DOHH2 (cell line): ENCODE data around the gene SPRR2F.
"Not testable (repeated sequence)": the region's sequence is repeated elsewhere in the genome, so short reads cannot be mapped to it uniquely, and the experiment has no call there.

Source experiments
- EZH2phosphoT487 ChIP-seq: fragments of 200-600 bp; sonication (generic); IDR thresholded peaks from 2 replicates; pipeline ENCODE4 v1.6.1; 2017; ENCODE audit warnings: borderline replicate concordance, mild to moderate bottlenecking, antibody characterized with exemption, low read length, moderate library complexity, mixed read lengths
- TF ChIP-seq, protein P1 (sequence below): fragments of 200-600 bp; sonication (generic); IDR thresholded peaks from one replicate; pipeline ENCODE4 v1.5.1; 2014; ENCODE audit warnings: antibody characterized with exemption, mild to moderate bottlenecking, low read depth, low read length; ENCODE audit not compliant: poor library complexity, severe bottlenecking

DNA sequence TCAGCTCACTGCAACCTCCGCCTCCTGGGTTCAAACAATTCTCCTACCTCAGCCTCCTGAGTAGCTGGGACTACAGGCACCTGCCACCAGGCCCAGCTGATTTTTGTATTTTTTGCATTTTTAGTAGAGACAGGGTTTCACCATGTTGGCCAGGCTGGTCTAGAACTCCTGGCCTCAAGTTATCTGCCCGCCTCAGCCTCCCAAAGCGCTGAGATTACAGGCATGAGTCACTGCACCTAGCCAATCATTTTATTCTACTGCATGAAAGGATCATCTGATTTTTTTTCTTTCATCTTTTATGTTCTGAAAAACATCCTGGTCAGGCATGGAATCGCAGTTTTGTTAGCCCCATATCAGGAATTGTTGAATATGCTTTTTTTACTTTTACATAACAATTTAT, 15.4 kb upstream of the SPRR2F start:
- TF ChIP-seq, protein P1, sequence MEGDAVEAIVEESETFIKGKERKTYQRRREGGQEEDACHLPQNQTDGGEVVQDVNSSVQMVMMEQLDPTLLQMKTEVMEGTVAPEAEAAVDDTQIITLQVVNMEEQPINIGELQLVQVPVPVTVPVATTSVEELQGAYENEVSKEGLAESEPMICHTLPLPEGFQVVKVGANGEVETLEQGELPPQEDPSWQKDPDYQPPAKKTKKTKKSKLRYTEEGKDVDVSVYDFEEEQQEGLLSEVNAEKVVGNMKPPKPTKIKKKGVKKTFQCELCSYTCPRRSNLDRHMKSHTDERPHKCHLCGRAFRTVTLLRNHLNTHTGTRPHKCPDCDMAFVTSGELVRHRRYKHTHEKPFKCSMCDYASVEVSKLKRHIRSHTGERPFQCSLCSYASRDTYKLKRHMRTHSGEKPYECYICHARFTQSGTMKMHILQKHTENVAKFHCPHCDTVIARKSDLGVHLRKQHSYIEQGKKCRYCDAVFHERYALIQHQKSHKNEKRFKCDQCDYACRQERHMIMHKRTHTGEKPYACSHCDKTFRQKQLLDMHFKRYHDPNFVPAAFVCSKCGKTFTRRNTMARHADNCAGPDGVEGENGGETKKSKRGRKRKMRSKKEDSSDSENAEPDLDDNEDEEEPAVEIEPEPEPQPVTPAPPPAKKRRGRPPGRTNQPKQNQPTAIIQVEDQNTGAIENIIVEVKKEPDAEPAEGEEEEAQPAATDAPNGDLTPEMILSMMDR: not testable (repeated sequence)
- not testable (repeated sequence) for TF ChIP-seq EZH2phosphoT487
